Measurements from ENCODE around the gene GRK3.
A peak's percentile ranks its signal among the peaks of the same experiment; 100 is the strongest.

Gene GRK3

GRCh38 chr22:25689631-25690030 lies 125.2 kb downstream of the GRK3 start:
- no peak for DNase-seq (ENCODE audit: low spot score)
- no peak for TF ChIP-seq CTCF (IDR thresholded peaks at IDR 0.05)
- Histone ChIP-seq H3K27ac (no peak overlapping the region), H3K4me3 (no peak overlapping the region)

GRCh38 chr22:25690798-25691197 lies 126.3 kb downstream of the GRK3 start:
- no peak for TF ChIP-seq CTCF (IDR thresholded peaks at IDR 0.05)
- no peak for DNase-seq (ENCODE audit: low spot score)
- Histone ChIP-seq H3K27ac (no peak overlapping the region), H3K4me3 (no peak overlapping the region)

- no peak overlapping the region for H3K4me3 ChIP-seq
- TF ChIP-seq CTCF (IDR thresholded peaks at IDR 0.05), result no peak
- DNase-seq (ENCODE audit: low spot score), result no peak
- H3K27ac ChIP-seq, result no peak overlapping the region
Observed at GRCh38 chr22:25692397-25693267, 128.2 kb downstream of the GRK3 start.

- no peak overlapping the region for H3K4me3 ChIP-seq
- TF ChIP-seq CTCF (IDR thresholded peaks at IDR 0.05), result no peak
- no peak overlapping the region for H3K27ac ChIP-seq
- DNase-seq (ENCODE audit: low spot score), result no peak
Observed at GRCh38 chr22:25693268-25693565, 128.7 kb downstream of the GRK3 start.

GRCh38 chr22:25694196-25694907 lies 129.9 kb downstream of the GRK3 start:
- DNase-seq (ENCODE audit: low spot score), result no peak
- no peak for TF ChIP-seq CTCF (IDR thresholded peaks at IDR 0.05)
- Histone ChIP-seq H3K4me3 (no peak overlapping the region), H3K27ac (peak overlapping the region in 1 of 2 donors; percentile 25)

GRCh38 chr22:25695146-25695545 lies 130.7 kb downstream of the GRK3 start:
- no peak for DNase-seq (ENCODE audit: low spot score)
- TF ChIP-seq CTCF (IDR thresholded peaks at IDR 0.05), result no peak
- Histone ChIP-seq H3K4me3 (no peak overlapping the region), H3K27ac (no peak overlapping the region)

GRCh38 chr22:25696763-25697162 lies 132.3 kb downstream of the GRK3 start:
- Histone ChIP-seq H3K27ac (no peak overlapping the region), H3K4me3 (no peak overlapping the region)
- no peak for DNase-seq (ENCODE audit: low spot score)
- TF ChIP-seq CTCF (IDR thresholded peaks at IDR 0.05), result no peak

All from coronary artery (tissue), 2 donors.